ENCODE results near the gene ARHGEF4. TPM values are rescaled to one million over a fixed set of nuclear protein-coding genes. Genes with fewer than 3 reads are reported as not detected.
A peak's percentile ranks its signal among the peaks of the same experiment; 100 is the strongest.

The ARHGEF4 gene
- total RNA-seq, result 1 to 10 TPM in 8 of 9 donors, under 1 TPM in 1; 0.68 to 5.5 (median 4.0) TPM
- polyA plus RNA-seq, result 1 to 10 TPM in 1 of 2 donors, under 1 TPM in 1; 0.30 to 2.1 TPM
- long read RNA-seq, donor 1, partial matches to known transcripts, result 4 of 8 reads
- long read RNA-seq, donor 1, other reads (novel, unspliced or antisense), result 4 of 8 reads
- long read RNA-seq, donor 2, partial matches to known transcripts, result 0 of 2 reads
- long read RNA-seq, donor 2, other reads (novel, unspliced or antisense), result 2 of 2 reads
- long read RNA-seq, donor 3, result 0 reads

DNA sequence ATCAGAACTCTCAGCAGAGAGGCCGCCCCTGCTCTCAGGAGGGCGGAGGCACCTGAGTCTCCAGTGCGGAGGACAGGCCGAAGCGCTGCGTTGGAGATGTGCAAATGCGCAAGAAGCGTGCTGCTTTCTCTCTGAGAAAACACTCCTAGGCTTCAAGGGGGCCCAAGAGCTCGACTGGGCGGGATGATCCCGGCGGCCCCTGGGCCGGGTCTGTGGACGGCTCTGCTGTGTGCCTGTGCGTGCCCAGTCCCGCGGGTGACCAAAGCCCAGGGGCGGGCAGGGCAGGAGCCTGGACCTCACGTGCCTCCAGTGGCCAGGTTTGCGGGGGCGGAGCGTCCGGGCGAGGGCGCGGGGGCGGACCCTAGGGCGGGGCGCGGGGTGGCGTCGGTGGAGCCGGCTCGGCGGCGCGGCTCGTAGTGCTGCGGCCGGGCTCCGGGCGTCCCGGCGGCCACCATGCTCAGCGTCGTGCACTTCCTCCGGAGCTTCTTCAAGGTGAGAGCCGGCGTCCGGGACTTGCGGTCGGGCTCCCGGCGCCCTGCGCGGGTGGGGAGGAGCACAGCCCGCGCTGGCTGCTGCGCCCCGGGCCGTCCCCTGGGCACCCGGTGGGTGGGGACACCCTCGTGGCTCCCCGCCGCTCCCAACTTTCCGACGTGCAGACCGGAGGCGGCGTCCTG lies at the start of gene ARHGEF4:
ARHGEF4 (plus strand) TSS at position 414 of the 674 bp plus-strand sequence; CDS start at position 454, 40 bp downstream.
- WGBS, 4 donors, result 2 to 7% (median 4%) methylated on average over 27 to 70 of the region's 70 CpGs
- no peaks in the 10 kb centered on the region for H3K36me3 ChIP-seq
- peaks cover 0 to 14% (median 0%) of the 10 kb centered on the region in 12 donors for H3K4me1 ChIP-seq
- no peak for TF ChIP-seq CTCF (IDR thresholded peaks at IDR 0.05)
- no peak for TF ChIP-seq POLR2A (IDR thresholded peaks at IDR 0.05)
- no peaks in the 10 kb centered on the region for H3K9me3 ChIP-seq
- peak within 1 kb of the TSS in 7 of 12 donors; percentile 5 to 39 (median 12) for H3K4me3 ChIP-seq
- DNase-seq, result peak in 1 of 5 donors; percentile 63
- peaks cover 17 to 66% (median 40%) of the 10 kb centered on the region in 9 donors for H3K27me3 ChIP-seq
- no peak within 1 kb of the TSS for H3K27ac ChIP-seq
- intact Hi-C loops (cut with DNase I), result no loop called here
- ATAC-seq, result peak in 1 of 4 donors; percentile 37

DNA sequence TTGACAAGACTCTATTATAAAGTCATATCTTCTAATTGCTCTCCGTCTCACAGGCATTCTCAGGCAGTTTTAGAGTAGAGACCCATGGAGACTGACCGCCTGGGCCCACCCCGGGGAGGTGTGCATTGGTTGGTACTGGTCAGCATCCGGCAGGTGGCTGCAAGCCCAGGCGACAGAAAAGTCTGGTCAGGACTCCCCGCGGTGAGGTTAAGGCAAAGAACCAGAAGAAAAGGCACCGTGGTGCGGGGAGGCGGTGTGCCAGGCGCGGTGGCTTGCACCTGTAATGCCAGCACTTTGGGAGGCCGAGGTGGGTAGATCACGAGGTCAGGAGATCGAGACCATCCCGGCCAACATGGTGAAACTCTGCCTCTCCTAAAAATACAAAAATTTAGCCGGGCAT lies 48.9 kb upstream of the ARHGEF4 start:
- H3K36me3 ChIP-seq, result no peaks in the 10 kb centered on the region
- TF ChIP-seq POLR2A (IDR thresholded peaks at IDR 0.05) (no peak), CTCF (IDR thresholded peaks at IDR 0.05) (no peak)
- WGBS, 4 donors, result 83 to 88% (median 87%) methylated on average over 17 of the region's 17 CpGs

GRCh38 chr2:130790312-130790711 lies 46.4 kb upstream of the ARHGEF4 start:
- no peak overlapping the region for H3K27ac ChIP-seq
- peaks cover 0 to 6% (median 0%) of the 10 kb centered on the region in 9 donors for H3K27me3 ChIP-seq
- no peaks in the 10 kb centered on the region for H3K4me1 ChIP-seq
- no peaks in the 10 kb centered on the region for H3K36me3 ChIP-seq
- intact Hi-C loops (cut with DNase I), result no loop called here
- TF ChIP-seq POLR2A (IDR thresholded peaks at IDR 0.05) (no peak), CTCF (IDR thresholded peaks at IDR 0.05) (no peak)
- H3K9me3 ChIP-seq, result no peaks in the 10 kb centered on the region
- ATAC-seq (no peak), DNase-seq (no peak)
- H3K4me3 ChIP-seq, result no peak overlapping the region
- WGBS, 4 donors, result 76 to 87% (median 84%) methylated on average over 2 of the region's 2 CpGs

More for the DNA sequence above, 48.9 kb upstream of the ARHGEF4 start:
- no peak for ATAC-seq
- Histone ChIP-seq H3K27me3 (peaks cover 0 to 6% (median 0%) of the 10 kb centered on the region in 9 donors), H3K9me3 (peaks cover 0 to 5% (median 0%) of the 10 kb centered on the region in 12 donors), H3K4me3 (no peak overlapping the region), H3K4me1 (no peaks in the 10 kb centered on the region), H3K27ac (no peak overlapping the region)
- intact Hi-C loops (cut with DNase I), result no loop called here
- no peak for DNase-seq

Data from heart left ventricle (tissue), 16 donors.